Heart right ventricle (tissue), 16 donors: ENCODE data around the gene AP1M1. TPM values are rescaled to one million over a fixed set of nuclear protein-coding genes. Genes with fewer than 3 reads are reported as not detected.

Experiments
- ATAC-seq, 8 donors: fragments of 200-7000 bp; cut with Tn5 transposase; one replicate each; pipeline ENCODE4 v1.9.1; 2020; ENCODE audit warnings: mild to moderate bottlenecking in 8 of 8, moderate library complexity in 8 of 8, moderate number of reproducible peaks in 1 of 8
- DNase-seq, 2 donors: peaks; one replicate each; pipeline ENCODE4 v3.0.0-alpha.2; 2020
- H3K27ac ChIP-seq, 10 donors: fragments of 200-600 bp; sonication (generic) in 2 of 10; one replicate each; pipeline versions ENCODE4 v1.5.0 to v1.8.0; 2020 to 2022; ENCODE audit warnings: mild to moderate bottlenecking in 3 of 10
- H3K27me3 ChIP-seq, 7 donors: fragments of 200-600 bp; one replicate each; pipeline ENCODE4 v1.8.0; 2021 to 2022; ENCODE audit warnings: mild to moderate bottlenecking in 2 of 7
- H3K36me3 ChIP-seq, 9 donors: fragments of 200-600 bp; sonication (generic) in 1 of 9; one replicate each; pipeline versions ENCODE4 v1.5.0 to v1.8.0; 2020 to 2022; ENCODE audit warnings: mild to moderate bottlenecking in 2 of 9
- H3K4me1 ChIP-seq, 9 donors: fragments of 200-600 bp; sonication (generic) in 1 of 9; one replicate each; pipeline versions ENCODE4 v1.5.0 to v1.8.0; 2020 to 2022; ENCODE audit warnings: mild to moderate bottlenecking in 4 of 9
- H3K4me3 ChIP-seq, 10 donors: fragments of 200-600 bp; sonication (generic) in 2 of 10; one replicate each; pipeline versions ENCODE4 v1.5.0 to v1.8.0; 2020 to 2022; ENCODE audit warnings: mild to moderate bottlenecking in 7 of 10, moderate library complexity in 2 of 10
- H3K9me3 ChIP-seq, 11 donors: fragments of 200-600 bp in 10 of 11; sonication (generic) in 2 of 11; one replicate each; pipeline versions ENCODE4 v1.5.0 to v1.8.0; 2013 to 2022; ENCODE audit warnings: mild to moderate bottlenecking in 2 of 11, control low read depth in 1 of 11, moderate library complexity in 1 of 11
- CTCF ChIP-seq, 9 donors: fragments of 200-600 bp; sonication (generic) in 2 of 9; IDR thresholded peaks; one replicate each; pipeline versions ENCODE4 v1.5.0 to v1.8.0; 2021 to 2022; ENCODE audit warnings: antibody characterized with exemption in 9 of 9, mild to moderate bottlenecking in 5 of 9, moderate library complexity in 1 of 9
- WGBS, 2 donors: extraction: QIAGEN DNeasy Blood & Tissue Kit; methylation state at CpG; one replicate each; pipeline ENCODE4 v1.1.7; 2013; ENCODE audit warnings: inconsistent platforms in 1 of 2; 5-methylcytosine and 5-hydroxymethylcytosine counted together
- intact Hi-C, 10 donors: fragments of 100-400 bp; cut with DNase I; formaldehyde crosslinking; loops; one replicate each; pipeline versions ENCODE4 v1.11.1 to v1.14.2; 2022
- polyA plus RNA-seq, 2 donors: library from polyadenylated mRNA; stranded (reverse); fragments of 200-250 nt; gene quantifications; one replicate each; pipeline ENCODE4 v1.2.3, GENCODE V29; 2013
- total RNA-seq, 10 donors: library from RNA; stranded (reverse); fragmentation: NEBNext Ultra II Directional in 3 of 10; extraction: Animal tissue kit (Norgen Biotek cat#: 25700) in 3 of 10; gene quantifications; one replicate each; pipeline versions ENCODE4 v1.2.1 to v1.2.4, GENCODE V29; 2021 to 2023
- donor health status: Arrhythmogenic right ventricular cardiomyopathy.
- donor health status: ischemic (EF 13 %, LVEDD 7.1; RV severe dilation, severe dysfunction).
- donor health status: healthy with polysubstance abuse.
- donor health status: DM: no; HTN: yes; CAD: no.
- donor health status: DM: no; HTN: no; CAD: no.
- donor health status: ischemic (EF 25% LVEDD 6.9; RV normal size, moderate dysfunction).
- donor health status: ischemic (EF 25% LVEDD 5.7; RV mildly dilated, moderate dysfunction).
- donor health status: healthy.
- donor health status: DM: yes; HTN: yes; CAD: no.
- donor health status: Ischemic cardiomyopathy.
- donor health status: ischemic (EF 35%, LVEDD 5.7; RV mildly dilated, moderate dysfunction).
- donor health status: nonischemic (EF 11% LVEDD 7.7; RV severe dilation, severe dysfunction).
- donor health status: DM: yes; HTN: yes; CAD: no.
- donor health status: PGD.
- donor health status: ischemic (EF 29% LVEDD 5.4; RV normal size, mild dysfunction).
- donor health status: nonischemic (EF 23%, LVEDD 6.1; RV moderate dilation, normal function).

AP1M1 gene
- total and polyA plus RNA-seq, 12 donors = 25.5 to 79.0 (median 47.0) TPM

- no peak for TF ChIP-seq CTCF (IDR thresholded peaks at IDR 0.05)
- no peaks in the 10 kb centered on the region for H3K4me1 ChIP-seq
- H3K9me3 ChIP-seq = peaks cover 0 to 42% (median 27%) of the 10 kb centered on the region in 11 donors
- intact Hi-C loops = no loop called here
- no peak for DNase-seq
- ATAC-seq = no peak
- H3K27ac ChIP-seq = no peak overlapping the region
- no peaks in the 10 kb centered on the region for H3K27me3 ChIP-seq
- peaks cover 0 to 100% (median 72%) of the 10 kb centered on the region in 9 donors for H3K36me3 ChIP-seq
- H3K4me3 ChIP-seq = no peak overlapping the region
- 84 to 89% methylated on average over 15 of the region's 15 CpGs for WGBS, 2 donors
Observed at GRCh38 chr19:16223746-16224145, 26.0 kb downstream of the AP1M1 start.

- peaks cover 0 to 100% (median 77%) of the 10 kb centered on the region in 9 donors for H3K36me3 ChIP-seq
- H3K4me3 ChIP-seq = no peak overlapping the region
- H3K9me3 ChIP-seq = peaks cover 0 to 35% (median 27%) of the 10 kb centered on the region in 11 donors
- H3K27ac ChIP-seq = no peak overlapping the region
- WGBS, 2 donors = 87 to 93% methylated on average over 32 of the region's 32 CpGs
- intact Hi-C loops = no loop called here
- no peak for DNase-seq
- H3K4me1 ChIP-seq = no peaks in the 10 kb centered on the region
- no peak for TF ChIP-seq CTCF (IDR thresholded peaks at IDR 0.05)
- H3K27me3 ChIP-seq = no peaks in the 10 kb centered on the region
- ATAC-seq = no peak
Observed at GRCh38 chr19:16224293-16225045, 26.8 kb downstream of the AP1M1 start.

- intact Hi-C loops = no loop called here
- peaks cover 0 to 100% (median 80%) of the 10 kb centered on the region in 9 donors for H3K36me3 ChIP-seq
- H3K4me3 ChIP-seq = no peak overlapping the region
- peaks cover 0 to 25% (median 19%) of the 10 kb centered on the region in 11 donors for H3K9me3 ChIP-seq
- ATAC-seq = no peak
- no peak for DNase-seq
- WGBS, 2 donors = 92% methylated on average over 21 of the region's 21 CpGs
- no peak overlapping the region for H3K27ac ChIP-seq
- H3K4me1 ChIP-seq = no peaks in the 10 kb centered on the region
- TF ChIP-seq CTCF (IDR thresholded peaks at IDR 0.05) = no peak
- no peaks in the 10 kb centered on the region for H3K27me3 ChIP-seq
Observed at GRCh38 chr19:16225279-16226183, 27.8 kb downstream of the AP1M1 start.

GRCh38 chr19:16226184-16226591 lies 28.5 kb downstream of the AP1M1 start:
- H3K9me3 ChIP-seq = peaks cover 0 to 18% (median 12%) of the 10 kb centered on the region in 11 donors
- 97% methylated on average over 16 of the region's 16 CpGs for WGBS, 2 donors
- ATAC-seq = peak in 1 of 8 donors; percentile 9
- intact Hi-C loops = no loop called here
- no peak overlapping the region for H3K4me3 ChIP-seq
- no peak overlapping the region for H3K27ac ChIP-seq
- H3K4me1 ChIP-seq = no peaks in the 10 kb centered on the region
- no peak for DNase-seq
- no peak for TF ChIP-seq CTCF (IDR thresholded peaks at IDR 0.05)
- H3K27me3 ChIP-seq = no peaks in the 10 kb centered on the region
- H3K36me3 ChIP-seq = peaks cover 0 to 99% (median 73%) of the 10 kb centered on the region in 9 donors
